ENCODE data around the gene MSI2. TPM values are rescaled to one million over a fixed set of nuclear protein-coding genes. Genes with fewer than 3 reads are reported as not detected.

MSI2 gene
- total RNA-seq, 2 experiments from 2014 or later: 65.7 to 71.9 TPM

GRCh38 chr17:57594767-57595166, 338.4 kb downstream of the MSI2 start:
- DNase-seq: no peak
- intact Hi-C loops (cut with micrococcal nuclease): loop anchor here (5.0 kb wide), 2 partner anchors 143 to 352 kb away; no protein-coding TSS in a partner anchor
- ChIA-PET CTCF (interaction anchor here (1.8 kb wide), 1 partner anchor 77 kb away, joined by 11 read pairs; no protein-coding TSS in a partner anchor), POLR2A (no interaction called here)
- Mint-ChIP-seq H3K4me3 (no peak overlapping the region), H3K27me3 (no peaks in the 10 kb centered on the region), H3K27ac (no peak overlapping the region), H3K4me1 (ENCODE audit: low read depth) (peaks cover 23% of the 10 kb centered on the region), H3K9me3 (peaks cover 16% of the 10 kb centered on the region), H3K36me3 (peaks cover 12% of the 10 kb centered on the region)

GRCh38 chr17:57595426-57595825, 339.1 kb downstream of the MSI2 start:
- no peak for DNase-seq
- peaks cover 12% of the 10 kb centered on the region for H3K36me3 Mint-ChIP-seq
- intact Hi-C loops (cut with micrococcal nuclease): loop anchor here (5.0 kb wide), 2 partner anchors 142 to 353 kb away; no protein-coding TSS in a partner anchor
- peaks cover 29% of the 10 kb centered on the region for H3K4me1 Mint-ChIP-seq (ENCODE audit: low read depth)
- H3K27ac Mint-ChIP-seq: peak overlapping the region; percentile 38
- H3K27me3 Mint-ChIP-seq: no peaks in the 10 kb centered on the region
- H3K4me3 Mint-ChIP-seq: no peak overlapping the region
- H3K9me3 Mint-ChIP-seq: peaks cover 16% of the 10 kb centered on the region
- ChIA-PET POLR2A (no interaction called here), CTCF (interaction anchor here (1.8 kb wide), 1 partner anchor 77 kb away, joined by 11 read pairs; no protein-coding TSS in a partner anchor)

- Mint-ChIP-seq H3K27me3 (no peaks in the 10 kb centered on the region), H3K4me1 (ENCODE audit: low read depth) (peaks cover 36% of the 10 kb centered on the region), H3K9me3 (peaks cover 16% of the 10 kb centered on the region), H3K27ac (no peak overlapping the region), H3K4me3 (no peak overlapping the region), H3K36me3 (peaks cover 12% of the 10 kb centered on the region)
- ChIA-PET CTCF (interaction anchor here (1.6 to 10.6 kb wide), 3 partner anchors 76 to 153 kb away, joined by 3 to 144 read pairs (median 11); no protein-coding TSS in a partner anchor), POLR2A (no interaction called here)
- no peak for DNase-seq
- intact Hi-C loops (cut with micrococcal nuclease): loop anchor here (5.0 kb wide), 2 partner anchors 141 to 354 kb away; no protein-coding TSS in a partner anchor
These were observed 339.8 kb downstream of the MSI2 start for GRCh38 chr17:57595947-57596695.

GRCh38 chr17:57597101-57597500, 340.8 kb downstream of the MSI2 start:
- Mint-ChIP-seq H3K27ac (no peak overlapping the region), H3K27me3 (no peaks in the 10 kb centered on the region), H3K36me3 (peaks cover 12% of the 10 kb centered on the region), H3K4me1 (ENCODE audit: low read depth) (peaks cover 45% of the 10 kb centered on the region), H3K4me3 (no peak overlapping the region), H3K9me3 (peaks cover 16% of the 10 kb centered on the region)
- ChIA-PET POLR2A (no interaction called here), CTCF (interaction anchor here (0.8 to 10.6 kb wide), 20 partner anchors 9 to 354 kb away, joined by 3 to 144 read pairs (median 6); partner anchors contain the start of gene CCDC182)
- intact Hi-C loops (cut with micrococcal nuclease): loop anchor here (1.0 to 5.0 kb wide), 3 partner anchors 75 to 355 kb away; no protein-coding TSS in a partner anchor
- DNase-seq: no peak

- Mint-ChIP-seq H3K4me1 (ENCODE audit: low read depth) (peaks cover 52% of the 10 kb centered on the region), H3K36me3 (peaks cover 12% of the 10 kb centered on the region), H3K27ac (peak overlapping the region; percentile 90), H3K4me3 (no peak overlapping the region), H3K27me3 (no peaks in the 10 kb centered on the region), H3K9me3 (peaks cover 16% of the 10 kb centered on the region)
- ChIA-PET CTCF (interaction anchor here (0.7 to 10.6 kb wide), 36 partner anchors 8 to 354 kb away, joined by 3 to 144 read pairs (median 4); partner anchors contain the start of gene CCDC182), POLR2A (interaction anchor here (0.5 kb wide), 1 partner anchor 101 kb away, joined by 3 read pairs; no protein-coding TSS in a partner anchor)
- intact Hi-C loops (cut with micrococcal nuclease): loop anchor here (1.0 to 5.0 kb wide), 4 partner anchors 75 to 355 kb away; no protein-coding TSS in a partner anchor
- peak; percentile 51 for DNase-seq
These were observed 341.5 kb downstream of the MSI2 start for GRCh38 chr17:57597531-57598453.

- H3K4me3 Mint-ChIP-seq: no peak overlapping the region
- CTCF ChIA-PET: interaction anchor here (0.7 to 10.6 kb wide), 9 partner anchors 13 to 234 kb away, joined by 3 to 144 read pairs (median 5); no protein-coding TSS in a partner anchor
These were observed 343.1 kb downstream of the MSI2 start for GRCh38 chr17:57599271-57600045.

GRCh38 chr17:57600074-57600473, 343.8 kb downstream of the MSI2 start:
- ChIA-PET CTCF (interaction anchor here (0.7 to 10.6 kb wide), 4 partner anchors 72 to 234 kb away, joined by 3 to 144 read pairs (median 15); no protein-coding TSS in a partner anchor), POLR2A (interaction anchor here (1.0 kb wide), 1 partner anchor 46 kb away, joined by 3 read pairs; no protein-coding TSS in a partner anchor)
- Mint-ChIP-seq H3K4me1 (ENCODE audit: low read depth) (peaks cover 75% of the 10 kb centered on the region), H3K9me3 (peaks cover 4% of the 10 kb centered on the region), H3K27ac (peak overlapping the region; percentile 90), H3K36me3 (no peaks in the 10 kb centered on the region), H3K4me3 (no peak overlapping the region), H3K27me3 (no peaks in the 10 kb centered on the region)
- intact Hi-C loops (cut with micrococcal nuclease): loop anchor here (1.0 to 5.0 kb wide), 4 partner anchors 46 to 343 kb away; partner anchors contain the start of gene MSI2
- DNase-seq: peak; percentile 71

More at GRCh38 chr17:57599271-57600045, 343.1 kb downstream of the MSI2 start:
- Mint-ChIP-seq H3K36me3 (peaks cover 4% of the 10 kb centered on the region), H3K27me3 (no peaks in the 10 kb centered on the region), H3K4me1 (ENCODE audit: low read depth) (peaks cover 69% of the 10 kb centered on the region), H3K27ac (peak overlapping the region; percentile 90), H3K9me3 (peaks cover 10% of the 10 kb centered on the region)
- intact Hi-C loops (cut with micrococcal nuclease): loop anchor here (1.0 to 5.0 kb wide), 7 partner anchors 47 to 357 kb away; partner anchors contain the start of gene MSI2
- POLR2A ChIA-PET: interaction anchor here (1.0 kb wide), 1 partner anchor 47 kb away, joined by 3 read pairs; no protein-coding TSS in a partner anchor
- DNase-seq: peak; percentile 55

GRCh38 chr17:57601143-57601735, 344.9 kb downstream of the MSI2 start:
- intact Hi-C loops (cut with micrococcal nuclease): loop anchor here (5.0 kb wide), 3 partner anchors 64 to 344 kb away; partner anchors contain the start of gene MSI2
- Mint-ChIP-seq H3K27ac (peak overlapping the region; percentile 90), H3K4me3 (no peak overlapping the region), H3K36me3 (no peaks in the 10 kb centered on the region), H3K27me3 (no peaks in the 10 kb centered on the region), H3K9me3 (no peaks in the 10 kb centered on the region), H3K4me1 (ENCODE audit: low read depth) (peaks cover 87% of the 10 kb centered on the region)
- ChIA-PET POLR2A (no interaction called here), CTCF (interaction anchor here (0.8 to 10.6 kb wide), 4 partner anchors 71 to 232 kb away, joined by 3 to 144 read pairs (median 4); no protein-coding TSS in a partner anchor)
- DNase-seq: no peak

GRCh38 chr17:57602896-57603295, 346.6 kb downstream of the MSI2 start:
- peak overlapping the region; percentile 95 for H3K27ac Mint-ChIP-seq
- peaks cover 95% of the 10 kb centered on the region for H3K4me1 Mint-ChIP-seq (ENCODE audit: low read depth)
- H3K36me3 Mint-ChIP-seq: no peaks in the 10 kb centered on the region
- intact Hi-C loops (cut with micrococcal nuclease): loop anchor here (5.0 kb wide), 3 partner anchors 66 to 346 kb away; partner anchors contain the start of gene MSI2
- H3K27me3 Mint-ChIP-seq: no peaks in the 10 kb centered on the region
- H3K4me3 Mint-ChIP-seq: no peak overlapping the region
- no peaks in the 10 kb centered on the region for H3K9me3 Mint-ChIP-seq
- ChIA-PET POLR2A (no interaction called here), CTCF (interaction anchor here (10.6 kb wide), 1 partner anchor 69 kb away, joined by 144 read pairs; no protein-coding TSS in a partner anchor)
- no peak for DNase-seq

- no peak for DNase-seq
- intact Hi-C loops (cut with micrococcal nuclease): loop anchor here (5.0 kb wide), 3 partner anchors 66 to 346 kb away; partner anchors contain the start of gene MSI2
- Mint-ChIP-seq H3K9me3 (no peaks in the 10 kb centered on the region), H3K27me3 (no peaks in the 10 kb centered on the region), H3K4me1 (ENCODE audit: low read depth) (peaks cover 94% of the 10 kb centered on the region), H3K36me3 (no peaks in the 10 kb centered on the region), H3K27ac (peak overlapping the region; percentile 95), H3K4me3 (peak overlapping the region; percentile 28)
- CTCF ChIA-PET: interaction anchor here (1.0 to 10.6 kb wide), 3 partner anchors 51 to 180 kb away, joined by 3 to 144 read pairs (median 4); no protein-coding TSS in a partner anchor
- POLR2A ChIA-PET: interaction anchor here (0.6 to 1.0 kb wide), 2 partner anchors 28 to 346 kb away, joined by 3 to 4 read pairs; no protein-coding TSS in a partner anchor
These were observed 347.2 kb downstream of the MSI2 start for GRCh38 chr17:57603546-57603945.

Measured in activated CD4-positive, alpha-beta memory T cell treated with anti-CD3 and anti-CD28 coated beads for 36 hours (primary cell).